Activated T-cell treated with anti-CD3 and anti-CD28 coated beads for 4 hours (primary cell): ENCODE data around the gene FTSJ3.
"Not testable (repeated sequence)": the region's sequence is repeated elsewhere in the genome, so short reads cannot be mapped to it uniquely, and the experiment has no call there.

Experiments used
- DNase-seq: peaks from one replicate; pipeline ENCODE4 v3.0.0-alpha.2; 2020

Gene FTSJ3

GRCh38 chr17:63843387-63843888, 16.0 kb upstream of the FTSJ3 start:
- DNase-seq = not testable (repeated sequence)

- peak; percentile 98 for DNase-seq
These were observed 15.3 kb upstream of the FTSJ3 start, which contains the start of gene SMARCD2 for GRCh38 chr17:63842540-63843386. TSS of gene SMARCD2 (minus strand) at chr17:63842685. CDS start at chr17:63842674, 11 bp downstream.

GRCh38 chr17:63842173-63842539, 14.7 kb upstream of the FTSJ3 start:
- no peak for DNase-seq

GRCh38 chr17:63841350-63842172, 14.1 kb upstream of the FTSJ3 start:
- no peak for DNase-seq

- no peak for DNase-seq
These were observed 13.3 kb upstream of the FTSJ3 start for GRCh38 chr17:63840591-63841349.

- no peak for DNase-seq
These were observed 11.2 kb upstream of the FTSJ3 start for GRCh38 chr17:63838631-63839171.

GRCh38 chr17:63837962-63838600, 10.6 kb upstream of the FTSJ3 start:
- no peak for DNase-seq

- DNase-seq = no peak
These were observed 10.0 kb upstream of the FTSJ3 start for GRCh38 chr17:63837480-63837879.

GRCh38 chr17:63836811-63837210, 9.3 kb upstream of the FTSJ3 start:
- DNase-seq = no peak

- DNase-seq = no peak
These were observed 7.8 kb upstream of the FTSJ3 start for GRCh38 chr17:63835167-63835720.

- no peak for DNase-seq
These were observed 7.1 kb upstream of the FTSJ3 start for GRCh38 chr17:63834431-63835166.

GRCh38 chr17:63833741-63834373, 6.4 kb upstream of the FTSJ3 start:
- DNase-seq = no peak

- no peak for DNase-seq
These were observed 5.7 kb upstream of the FTSJ3 start for GRCh38 chr17:63833026-63833740.

- no peak for DNase-seq
These were observed 5.0 kb upstream of the FTSJ3 start for GRCh38 chr17:63832455-63832854.

GRCh38 chr17:63832014-63832413, 4.6 kb upstream of the FTSJ3 start:
- DNase-seq = no peak

GRCh38 chr17:63831505-63831904, 4.0 kb upstream of the FTSJ3 start:
- no peak for DNase-seq

GRCh38 chr17:63830904-63831491, 3.5 kb upstream of the FTSJ3 start:
- no peak for DNase-seq

- no peak for DNase-seq
These were observed 2.8 kb upstream of the FTSJ3 start for GRCh38 chr17:63830278-63830677.

GRCh38 chr17:63828936-63829335, 1.5 kb upstream of the FTSJ3 start:
- no peak for DNase-seq
